DMS114 treated with DMSO at 0.1 percent for 48 hours (cell line): Measurements from ENCODE around the gene SMIM7.
"Not testable (repeated sequence)": the region's sequence is repeated elsewhere in the genome, so short reads cannot be mapped to it uniquely, and the experiment has no call there.

Source experiments
- DNase-seq: peaks from one replicate; lab custom pipeline; 2025; ENCODE audit not compliant: unreplicated experiment; lab: John Stamatoyannopoulos, UW

Gene SMIM7

GRCh38 chr19:16655727-16656126 lies 4.2 kb downstream of the SMIM7 start:
- DNase-seq = no peak

- no peak for DNase-seq
These were observed 5.3 kb downstream of the SMIM7 start for GRCh38 chr19:16654627-16655026.

- DNase-seq = no peak
These were observed 5.8 kb downstream of the SMIM7 start for GRCh38 chr19:16654140-16654539.

GRCh38 chr19:16652854-16653253 lies 7.1 kb downstream of the SMIM7 start:
- no peak for DNase-seq

GRCh38 chr19:16651421-16652188 lies 8.3 kb downstream of the SMIM7 start:
- DNase-seq = not testable (repeated sequence)

GRCh38 chr19:16650821-16651220 lies 9.1 kb downstream of the SMIM7 start:
- DNase-seq = no peak

- DNase-seq = no peak
These were observed 10.2 kb downstream of the SMIM7 start for GRCh38 chr19:16649734-16650133.

- no peak for DNase-seq
These were observed 14.8 kb downstream of the SMIM7 start for GRCh38 chr19:16645140-16645539.

GRCh38 chr19:16641695-16642094 lies 18.2 kb downstream of the SMIM7 start:
- no peak for DNase-seq

- no peak for DNase-seq
These were observed 19.0 kb downstream of the SMIM7 start for GRCh38 chr19:16640951-16641350.

GRCh38 chr19:16638666-16639065 lies 21.3 kb downstream of the SMIM7 start:
- no peak for DNase-seq

- no peak for DNase-seq
These were observed 22.4 kb downstream of the SMIM7 start for GRCh38 chr19:16637535-16637934.

- no peak for DNase-seq
These were observed 28.5 kb downstream of the SMIM7 start for GRCh38 chr19:16631465-16631864.

- peak; percentile 50 for DNase-seq
These were observed 30.8 kb downstream of the SMIM7 start for GRCh38 chr19:16628984-16629691.

GRCh38 chr19:16628183-16628983 lies 31.6 kb downstream of the SMIM7 start, which contains the start of gene MED26:
TSS of gene MED26 (minus strand) at chr19:16628204. CDS start at chr19:16627943, 261 bp downstream.
- DNase-seq = peak; percentile 93

GRCh38 chr19:16627928-16628182 lies 32.1 kb downstream of the SMIM7 start:
- no peak for DNase-seq

GRCh38 chr19:16627193-16627927 lies 32.6 kb downstream of the SMIM7 start:
- no peak for DNase-seq

- no peak for DNase-seq
These were observed 33.1 kb downstream of the SMIM7 start for GRCh38 chr19:16626796-16627192.

GRCh38 chr19:16625163-16625958 lies 34.6 kb downstream of the SMIM7 start:
- no peak for DNase-seq

GRCh38 chr19:16624236-16624635 lies 35.7 kb downstream of the SMIM7 start:
- DNase-seq = no peak
